Fibroblast of skin of right biceps (primary cell): ENCODE results near the gene CCDC80.

Source experiments
- DNase-seq: peaks from one replicate; pipeline ENCODE4 v3.0.0-alpha.2; 2013

The CCDC80 gene

GRCh38 chr3:112631257-112631656 lies 9.7 kb downstream of the CCDC80 start:
- DNase-seq, result no peak

- peak; percentile 84 for DNase-seq
These were observed 11.5 kb downstream of the CCDC80 start for GRCh38 chr3:112629425-112629824.

GRCh38 chr3:112627919-112628466 lies 12.9 kb downstream of the CCDC80 start:
- DNase-seq, result no peak

- DNase-seq, result no peak
These were observed 13.5 kb downstream of the CCDC80 start for GRCh38 chr3:112627419-112627818.

GRCh38 chr3:112623717-112624116 lies 17.2 kb downstream of the CCDC80 start:
- DNase-seq, result no peak

GRCh38 chr3:112623213-112623612 lies 17.7 kb downstream of the CCDC80 start:
- DNase-seq, result no peak

GRCh38 chr3:112619295-112619694 lies 21.6 kb downstream of the CCDC80 start:
- DNase-seq, result no peak

- no peak for DNase-seq
These were observed 23.7 kb downstream of the CCDC80 start for GRCh38 chr3:112617285-112617684.

- no peak for DNase-seq
These were observed 24.8 kb downstream of the CCDC80 start for GRCh38 chr3:112615989-112616731.

GRCh38 chr3:112611752-112612515 lies 29.0 kb downstream of the CCDC80 start:
- no peak for DNase-seq

- peak; percentile 63 for DNase-seq
These were observed 30.8 kb downstream of the CCDC80 start for GRCh38 chr3:112610121-112610520.

GRCh38 chr3:112607863-112608262 lies 33.1 kb downstream of the CCDC80 start:
- DNase-seq, result no peak

- DNase-seq, result no peak
These were observed 34.8 kb downstream of the CCDC80 start for GRCh38 chr3:112606098-112606497.

GRCh38 chr3:112605285-112605684 lies 35.7 kb downstream of the CCDC80 start:
- DNase-seq, result peak; percentile 96

GRCh38 chr3:112604536-112604935 lies 36.4 kb downstream of the CCDC80 start:
- peak; percentile 90 for DNase-seq

- no peak for DNase-seq
These were observed 38.6 kb downstream of the CCDC80 start for GRCh38 chr3:112602217-112602838.

GRCh38 chr3:112598731-112599130 lies 42.2 kb downstream of the CCDC80 start:
- DNase-seq, result peak; percentile 34

- no peak for DNase-seq
These were observed 43.0 kb downstream of the CCDC80 start for GRCh38 chr3:112597945-112598344.

GRCh38 chr3:112594856-112595255 lies 46.1 kb downstream of the CCDC80 start:
- DNase-seq, result no peak

- DNase-seq, result no peak
These were observed 47.7 kb downstream of the CCDC80 start for GRCh38 chr3:112593258-112593657.

- DNase-seq, result no peak
These were observed 53.6 kb downstream of the CCDC80 start for GRCh38 chr3:112587336-112587735.

GRCh38 chr3:112585782-112586181 lies 55.2 kb downstream of the CCDC80 start:
- no peak for DNase-seq

GRCh38 chr3:112583105-112583504 lies 57.8 kb downstream of the CCDC80 start:
- DNase-seq, result no peak
